CD4-positive, alpha-beta T cell (primary cell): ENCODE measurements around the gene ING2. TPM values are rescaled to one million over a fixed set of nuclear protein-coding genes. Genes with fewer than 3 reads are reported as not detected.
A peak's percentile ranks its signal among the peaks of the same experiment; 100 is the strongest.

Experiments
- ATAC-seq: fragments of 200-7000 bp; cut with Tn5 transposase; one replicate; pipeline ENCODE4 v1.10.0; 2022; ENCODE audit warnings: mild to moderate bottlenecking; ENCODE audit not compliant: poor library complexity
- CTCF ChIA-PET: fragments of 350-600 bp; sonication (Branson Sonifier 250); formaldehyde crosslinking; loops from one replicate; lab custom pipeline; 2021; ENCODE audit warnings: antibody characterized with exemption, inconsistent platforms; lab: Charles Lee
- POLR2A ChIA-PET: fragments of 350-600 bp; sonication (Branson Sonifier 250); formaldehyde crosslinking; loops from one replicate; lab custom pipeline; 2021; ENCODE audit warnings: antibody characterized with exemption, inconsistent platforms; lab: Charles Lee
- DNase-seq, 14 experiments: peaks; one replicate each; pipeline ENCODE4 v3.0.0-alpha.2; 2013 to 2020; ENCODE audit warnings: mixed read lengths in 2 of 14
- H3K27ac ChIP-seq, 2 donors: one replicate each; pipeline versions ENCODE4 v1.5.1 to v1.7.0; 2013; ENCODE audit warnings: low read length in 2 of 2, low read depth in 1 of 2, mild to moderate bottlenecking in 1 of 2
- H3K27me3 ChIP-seq, 2 experiments: 1 replicate in 1 of 2; 2 replicates in 1 of 2; pipeline versions ENCODE4 v1.6.1 to v1.7.0; 2013; ENCODE audit warnings: low read length in 2 of 2, control low read depth in 1 of 2, mild to moderate bottlenecking in 1 of 2, moderate library complexity in 1 of 2; ENCODE audit not compliant: insufficient read depth in 2 of 2, control insufficient read depth in 1 of 2
- H3K36me3 ChIP-seq: one replicate; pipeline ENCODE4 v1.6.1; 2013; ENCODE audit warnings: low read length, control low read depth; ENCODE audit not compliant: insufficient read depth
- H3K4me1 ChIP-seq: one replicate; pipeline ENCODE4 v1.6.1; 2013; ENCODE audit warnings: low read length, control low read depth; ENCODE audit not compliant: insufficient read depth
- H3K4me3 ChIP-seq: one replicate; pipeline ENCODE4 v1.5.1; 2013; ENCODE audit warnings: mild to moderate bottlenecking, low read length, moderate library complexity
- H3K9me3 ChIP-seq, 2 experiments: 1 replicate in 1 of 2; 2 replicates in 1 of 2; pipeline versions ENCODE4 v1.6.1 to v1.7.0; 2013; ENCODE audit warnings: low read length in 2 of 2, mild to moderate bottlenecking in 2 of 2, control low read depth in 1 of 2, moderate library complexity in 1 of 2; ENCODE audit not compliant: control insufficient read depth in 1 of 2, insufficient read depth in 1 of 2
- H3K27ac Mint-ChIP-seq: one replicate; pipeline ENCODE4 v1.8.0; 2020; ENCODE audit warnings: mixed read lengths
- H3K27me3 Mint-ChIP-seq: one replicate; pipeline ENCODE4 v1.8.0; 2021; ENCODE audit warnings: mixed read lengths
- H3K36me3 Mint-ChIP-seq: one replicate; pipeline ENCODE4 v1.8.0; 2021; ENCODE audit warnings: low read depth, mixed read lengths
- H3K4me1 Mint-ChIP-seq: one replicate; pipeline ENCODE4 v1.8.0; 2021; ENCODE audit warnings: low read depth, mixed read lengths
- H3K4me3 Mint-ChIP-seq: one replicate; pipeline ENCODE4 v1.8.0; 2020; ENCODE audit warnings: mild to moderate bottlenecking, mixed read lengths
- H3K9me3 Mint-ChIP-seq: one replicate; pipeline ENCODE4 v1.8.0; 2020; ENCODE audit warnings: mixed read lengths
- CTCF ChIP-seq: fragments of 200-600 bp; IDR thresholded peaks from one replicate; pipeline ENCODE4 v1.8.0; 2022; ENCODE audit warnings: antibody characterized with exemption, mild to moderate bottlenecking
- intact Hi-C, 2 experiments: fragments of 100-400 bp; cut with DNase I in 1 of 2; cut with micrococcal nuclease in 1 of 2; formaldehyde crosslinking; loops; one replicate each; pipeline versions ENCODE4 v1.15.1 to v1.9.0; 2023 to 2025; cut with DNase I, micrococcal nuclease
- total RNA-seq, 174 experiments: library from RNA in 2 of 174; stranded (reverse) in 2 of 174; gene quantifications; one replicate each; pipeline ENCODE4 v1.2.3 and lab custom pipeline; 2021 to 2026

The ING2 gene
- total RNA-seq, 2 experiments from 2014 or later, result 12.5 to 12.8 TPM

GRCh38 chr4:183544109-183544508 lies 39.3 kb downstream of the ING2 start:
- Mint-ChIP-seq H3K4me1 (no peaks in the 10 kb centered on the region), H3K27ac (no peak overlapping the region), H3K27me3 (peaks cover 48% of the 10 kb centered on the region), H3K9me3 (peaks cover 8% of the 10 kb centered on the region), H3K36me3 (no peaks in the 10 kb centered on the region), H3K4me3 (no peak overlapping the region)
- CTCF ChIA-PET, result no interaction called here
- H3K4me1 ChIP-seq, result no peaks in the 10 kb centered on the region
- H3K27ac ChIP-seq, result no peak overlapping the region
- no peak for TF ChIP-seq CTCF
- peak in 1 of 14 experiments; percentile 15 for DNase-seq
- ATAC-seq, result no peak
- no peaks in the 10 kb centered on the region for H3K36me3 ChIP-seq
- no peak overlapping the region for H3K4me3 ChIP-seq
- H3K27me3 ChIP-seq, result peaks cover 3 to 18% of the 10 kb centered on the region in 2 experiments
- POLR2A ChIA-PET, result no interaction called here
- intact Hi-C loops, result no loop called here
- peaks cover 0 to 5% of the 10 kb centered on the region in 2 experiments for H3K9me3 ChIP-seq

GRCh38 chr4:183546376-183546775 lies 41.5 kb downstream of the ING2 start:
- intact Hi-C loops, result no loop called here
- H3K27ac Mint-ChIP-seq, result no peak overlapping the region
- peaks cover 47% of the 10 kb centered on the region for H3K27me3 Mint-ChIP-seq

GRCh38 chr4:183548306-183548705 lies 43.4 kb downstream of the ING2 start:
- H3K27ac ChIP-seq, result no peak overlapping the region
- TF ChIP-seq CTCF, result no peak
- H3K27me3 Mint-ChIP-seq, result peaks cover 40% of the 10 kb centered on the region
- H3K4me1 ChIP-seq, result no peaks in the 10 kb centered on the region
- no peaks in the 10 kb centered on the region for H3K36me3 ChIP-seq
- H3K27me3 ChIP-seq, result peaks cover 3 to 18% of the 10 kb centered on the region in 2 experiments
- no peak overlapping the region for H3K4me3 Mint-ChIP-seq
- no peaks in the 10 kb centered on the region for H3K4me1 Mint-ChIP-seq
- H3K9me3 ChIP-seq, result peaks cover 0 to 15% of the 10 kb centered on the region in 2 experiments
- CTCF ChIA-PET, result interaction anchor here (0.6 kb wide), 1 partner anchor 180 kb away, joined by 3 read pairs; no protein-coding TSS in a partner anchor
- DNase-seq, result no peak
- no peak overlapping the region for H3K27ac Mint-ChIP-seq
- POLR2A ChIA-PET, result no interaction called here
- no peak overlapping the region for H3K4me3 ChIP-seq
- H3K9me3 Mint-ChIP-seq, result peaks cover 8% of the 10 kb centered on the region
- ATAC-seq, result no peak
- no peaks in the 10 kb centered on the region for H3K36me3 Mint-ChIP-seq
- intact Hi-C loops, result no loop called here

More at GRCh38 chr4:183546376-183546775, 41.5 kb downstream of the ING2 start:
- ChIA-PET CTCF (interaction anchor here (1.0 kb wide), 1 partner anchor 48 kb away, joined by 3 read pairs; no protein-coding TSS in a partner anchor), POLR2A (no interaction called here)
- ATAC-seq (no peak), DNase-seq (no peak)
- Histone ChIP-seq H3K4me1 (no peaks in the 10 kb centered on the region), H3K27ac (no peak overlapping the region), H3K36me3 (no peaks in the 10 kb centered on the region), H3K27me3 (peaks cover 3 to 18% of the 10 kb centered on the region in 2 experiments), H3K4me3 (no peak overlapping the region), H3K9me3 (peaks cover 0 to 5% of the 10 kb centered on the region in 2 experiments)
- Mint-ChIP-seq H3K4me1 (no peaks in the 10 kb centered on the region), H3K9me3 (peaks cover 8% of the 10 kb centered on the region), H3K4me3 (no peak overlapping the region), H3K36me3 (no peaks in the 10 kb centered on the region)
- no peak for TF ChIP-seq CTCF
